ENCODE data around the gene PTCH2. TPM values are rescaled to one million over a fixed set of nuclear protein-coding genes. Genes with fewer than 3 reads are reported as not detected.

Gene PTCH2
- total RNA-seq, 1 experiment from 2014 or later: 0.79 TPM

- Histone ChIP-seq H3K9me3 (ENCODE audit: control insufficient read depth, low read depth, low read length) (no peaks in the 10 kb centered on the region), H4K91ac (ENCODE audit: insufficient read length, low read depth, low read length) (peak overlapping the region; percentile 68), H4K20me1 (ENCODE audit: control insufficient read depth, insufficient read depth, insufficient read length) (no peaks in the 10 kb centered on the region), H3K79me1 (ENCODE audit: insufficient read depth, low read depth, low read length, poor library complexity, severe bottlenecking) (no peaks in the 10 kb centered on the region), H2BK120ac (ENCODE audit: low read depth, low read length, poor library complexity, severe bottlenecking) (peak overlapping the region; percentile 82), H3K79me2 (ENCODE audit: insufficient read depth, low read length) (no peaks in the 10 kb centered on the region), H3K56ac (ENCODE audit: insufficient read length, low read depth, low read length) (no peak overlapping the region), H3T11ph (ENCODE audit: low read length) (peak overlapping the region; percentile 47), H2BK5ac (ENCODE audit: insufficient read length, low read length) (peak overlapping the region; percentile 32), H2BK12ac (ENCODE audit: insufficient read length, low read depth, low read length) (peak overlapping the region; percentile 69), H2AK5ac (ENCODE audit: insufficient read length, low read length) (peak overlapping the region; percentile 7), H3K14ac (ENCODE audit: insufficient read depth, low read length) (peak overlapping the region; percentile 89), H4K8ac (replicated peaks; ENCODE audit: insufficient read length, low read depth, low read length) (no peak overlapping the region), H4K5ac (ENCODE audit: insufficient read length, low read depth, low read length) (peak overlapping the region; percentile 35), H3K23me2 (ENCODE audit: insufficient read length, low read depth, low read length, poor library complexity, severe bottlenecking) (peaks cover 3% of the 10 kb centered on the region), H3K4me1 (ENCODE audit: insufficient read depth, low read length) (peaks cover 10% of the 10 kb centered on the region; the same call in 1 of the 2 replicates), H2AFZ (ENCODE audit: low read length) (no peak overlapping the region), H3K4me2 (ENCODE audit: insufficient read depth, insufficient read length, low read length) (peak overlapping the region; percentile 29), H3K27ac (ENCODE audit: insufficient read length, low read depth, low read length) (peak overlapping the region; percentile 85), H3K9ac (ENCODE audit: extremely low read depth, insufficient read length, low read length) (peak overlapping the region; percentile 51), H2BK15ac (ENCODE audit: low read depth, low read length) (no peak overlapping the region), H3K23ac (ENCODE audit: insufficient read length, low read depth, low read length) (no peak overlapping the region), H2BK20ac (ENCODE audit: low read depth, low read length, poor library complexity, severe bottlenecking) (no peak overlapping the region), H3K4ac (ENCODE audit: low read depth, low read length) (peak overlapping the region; percentile 72), H3K18ac (ENCODE audit: insufficient read length, low read depth, low read length) (peak overlapping the region; percentile 91), H3K27me3 (ENCODE audit: insufficient read depth, low read length) (no peaks in the 10 kb centered on the region)
- Mint-ChIP-seq H3K27ac (peak overlapping the region; percentile 95 to 100 (median 96)), H3K27me3 (ENCODE audit: low read depth) (no peaks in the 10 kb centered on the region; the same call in 1 of the 2 replicates), H3K4me1 (peaks cover 31% of the 10 kb centered on the region in 2 experiments), H3K36me3 (ENCODE audit: insufficient read depth in 1 of 3, low read depth in 3 of 3) (peaks cover 3 to 33% (median 26%) of the 10 kb centered on the region in 3 experiments; a peak in 6 of 7 replicates), H3K4me3 (peak overlapping the region; percentile 21 to 58; a peak in 3 of 5 replicates), H3K9me3 (no peaks in the 10 kb centered on the region)
- WGBS (ENCODE audit: extremely low coverage, insufficient read length, low lambda C conversion rate): no CpG with 5 or more reads among the region's 16 CpGs
- peak; percentile 97 for DNase-seq
- TF ChIP-seq CTCF (conservative IDR thresholded peaks at IDR 0.05): no peak
These were observed 35.5 kb downstream of the PTCH2 start for GRCh38 chr1:44807364-44808062.
